Measurements from ENCODE around the gene IGLON5.

DNA sequence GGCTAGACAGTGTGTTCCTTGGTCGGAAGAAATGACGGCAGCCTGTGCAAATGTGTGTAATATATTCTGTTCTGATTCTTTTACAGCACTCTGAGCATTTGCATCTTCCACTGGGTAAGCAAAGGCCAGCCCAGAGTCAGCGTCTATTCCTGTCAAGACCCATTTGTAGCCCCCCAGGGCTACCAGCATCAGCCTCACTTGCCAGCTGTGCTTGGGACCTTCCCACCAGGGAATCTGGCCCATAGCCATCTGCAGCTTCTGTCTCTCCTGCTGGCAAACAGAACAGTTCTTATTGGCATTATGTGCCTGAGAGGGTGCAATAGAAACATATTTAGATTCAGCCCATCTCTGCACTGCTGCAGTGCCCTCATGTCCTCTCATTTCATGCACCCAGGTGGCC lies 6.0 kb upstream of the IGLON5 start:
- no peak for TF ChIP-seq CBFB (CRISPR knock-in tag; IDR thresholded peaks at IDR 0.05; ENCODE audit: low read depth)
- TF ChIP-seq, protein P1, sequence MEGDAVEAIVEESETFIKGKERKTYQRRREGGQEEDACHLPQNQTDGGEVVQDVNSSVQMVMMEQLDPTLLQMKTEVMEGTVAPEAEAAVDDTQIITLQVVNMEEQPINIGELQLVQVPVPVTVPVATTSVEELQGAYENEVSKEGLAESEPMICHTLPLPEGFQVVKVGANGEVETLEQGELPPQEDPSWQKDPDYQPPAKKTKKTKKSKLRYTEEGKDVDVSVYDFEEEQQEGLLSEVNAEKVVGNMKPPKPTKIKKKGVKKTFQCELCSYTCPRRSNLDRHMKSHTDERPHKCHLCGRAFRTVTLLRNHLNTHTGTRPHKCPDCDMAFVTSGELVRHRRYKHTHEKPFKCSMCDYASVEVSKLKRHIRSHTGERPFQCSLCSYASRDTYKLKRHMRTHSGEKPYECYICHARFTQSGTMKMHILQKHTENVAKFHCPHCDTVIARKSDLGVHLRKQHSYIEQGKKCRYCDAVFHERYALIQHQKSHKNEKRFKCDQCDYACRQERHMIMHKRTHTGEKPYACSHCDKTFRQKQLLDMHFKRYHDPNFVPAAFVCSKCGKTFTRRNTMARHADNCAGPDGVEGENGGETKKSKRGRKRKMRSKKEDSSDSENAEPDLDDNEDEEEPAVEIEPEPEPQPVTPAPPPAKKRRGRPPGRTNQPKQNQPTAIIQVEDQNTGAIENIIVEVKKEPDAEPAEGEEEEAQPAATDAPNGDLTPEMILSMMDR (IDR thresholded peaks at IDR 0.05): no peak
- TF ChIP-seq, protein P2, sequence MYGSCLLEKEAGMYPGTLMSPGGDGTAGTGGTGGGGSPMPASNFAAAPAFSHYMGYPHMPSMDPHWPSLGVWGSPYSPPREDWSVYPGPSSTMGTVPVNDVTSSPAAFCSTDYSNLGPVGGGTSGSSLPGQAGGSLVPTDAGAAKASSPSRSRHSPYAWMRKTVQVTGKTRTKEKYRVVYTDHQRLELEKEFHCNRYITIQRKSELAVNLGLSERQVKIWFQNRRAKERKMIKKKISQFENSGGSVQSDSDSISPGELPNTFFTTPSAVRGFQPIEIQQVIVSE (CRISPR knock-in tag; IDR thresholded peaks at IDR 0.05; ENCODE audit: borderline replicate concordance): no peak
- TF ChIP-seq, protein P3, sequence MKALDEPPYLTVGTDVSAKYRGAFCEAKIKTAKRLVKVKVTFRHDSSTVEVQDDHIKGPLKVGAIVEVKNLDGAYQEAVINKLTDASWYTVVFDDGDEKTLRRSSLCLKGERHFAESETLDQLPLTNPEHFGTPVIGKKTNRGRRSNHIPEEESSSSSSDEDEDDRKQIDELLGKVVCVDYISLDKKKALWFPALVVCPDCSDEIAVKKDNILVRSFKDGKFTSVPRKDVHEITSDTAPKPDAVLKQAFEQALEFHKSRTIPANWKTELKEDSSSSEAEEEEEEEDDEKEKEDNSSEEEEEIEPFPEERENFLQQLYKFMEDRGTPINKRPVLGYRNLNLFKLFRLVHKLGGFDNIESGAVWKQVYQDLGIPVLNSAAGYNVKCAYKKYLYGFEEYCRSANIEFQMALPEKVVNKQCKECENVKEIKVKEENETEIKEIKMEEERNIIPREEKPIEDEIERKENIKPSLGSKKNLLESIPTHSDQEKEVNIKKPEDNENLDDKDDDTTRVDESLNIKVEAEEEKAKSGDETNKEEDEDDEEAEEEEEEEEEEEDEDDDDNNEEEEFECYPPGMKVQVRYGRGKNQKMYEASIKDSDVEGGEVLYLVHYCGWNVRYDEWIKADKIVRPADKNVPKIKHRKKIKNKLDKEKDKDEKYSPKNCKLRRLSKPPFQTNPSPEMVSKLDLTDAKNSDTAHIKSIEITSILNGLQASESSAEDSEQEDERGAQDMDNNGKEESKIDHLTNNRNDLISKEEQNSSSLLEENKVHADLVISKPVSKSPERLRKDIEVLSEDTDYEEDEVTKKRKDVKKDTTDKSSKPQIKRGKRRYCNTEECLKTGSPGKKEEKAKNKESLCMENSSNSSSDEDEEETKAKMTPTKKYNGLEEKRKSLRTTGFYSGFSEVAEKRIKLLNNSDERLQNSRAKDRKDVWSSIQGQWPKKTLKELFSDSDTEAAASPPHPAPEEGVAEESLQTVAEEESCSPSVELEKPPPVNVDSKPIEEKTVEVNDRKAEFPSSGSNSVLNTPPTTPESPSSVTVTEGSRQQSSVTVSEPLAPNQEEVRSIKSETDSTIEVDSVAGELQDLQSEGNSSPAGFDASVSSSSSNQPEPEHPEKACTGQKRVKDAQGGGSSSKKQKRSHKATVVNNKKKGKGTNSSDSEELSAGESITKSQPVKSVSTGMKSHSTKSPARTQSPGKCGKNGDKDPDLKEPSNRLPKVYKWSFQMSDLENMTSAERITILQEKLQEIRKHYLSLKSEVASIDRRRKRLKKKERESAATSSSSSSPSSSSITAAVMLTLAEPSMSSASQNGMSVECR (CRISPR knock-in tag; IDR thresholded peaks at IDR 0.05; ENCODE audit: borderline replicate concordance): no peak

All from WTC11 (cell line).